GM19238 (cell line): ENCODE measurements around the gene OR9A4.

Experiments used
- DNase-seq: peaks from one replicate; pipeline ENCODE4 v3.0.0; 2011; ENCODE audit warnings: low spot score; ENCODE audit not compliant: insufficient read length

Gene OR9A4

DNA sequence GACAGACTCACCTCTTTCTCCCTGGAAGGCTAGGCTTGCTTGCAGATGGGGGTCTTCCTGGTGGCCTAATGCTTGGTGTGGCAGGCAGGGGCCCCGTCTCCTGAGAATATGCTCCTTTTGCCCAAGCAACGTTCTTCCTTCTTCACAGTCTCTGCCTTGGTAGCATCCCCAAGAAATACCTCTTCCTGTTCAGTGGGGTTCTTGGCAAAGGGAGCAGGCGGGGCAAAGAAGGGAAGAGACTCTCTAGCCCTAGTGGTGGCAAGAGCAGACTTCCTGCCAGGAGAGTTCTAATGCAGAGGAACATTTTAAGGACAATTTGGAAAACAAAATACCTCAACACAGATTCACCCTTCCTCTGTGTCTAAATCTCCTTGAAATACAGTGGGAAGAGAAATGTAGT is 30.6 kb downstream of the OR9A4 start, which contains the start of gene CLEC5A:
Gene CLEC5A, minus strand, starts transcription at position 179 of the 400 bp plus-strand sequence. CDS start 682 bp downstream, outside the sequence.
- DNase-seq: no peak

DNA sequence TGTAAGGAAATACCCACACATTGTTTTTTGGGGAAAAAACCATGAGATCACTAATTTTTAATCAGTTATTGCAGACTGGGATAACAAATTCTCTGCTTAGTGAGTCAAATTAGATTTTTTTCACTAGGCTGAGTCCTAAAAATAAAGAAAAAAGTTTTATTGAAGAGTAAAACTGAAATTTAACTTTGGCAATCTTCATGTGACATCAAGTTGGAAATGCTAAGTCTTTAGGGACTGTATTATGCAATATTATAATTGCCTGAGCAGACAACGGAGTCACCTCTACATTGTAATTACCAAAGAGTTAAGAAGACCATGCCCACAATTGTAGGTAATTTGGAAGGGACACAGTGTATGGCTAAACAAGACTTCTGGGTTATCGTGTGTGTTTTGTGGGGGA is 32.8 kb downstream of the OR9A4 start:
- DNase-seq: no peak

DNA sequence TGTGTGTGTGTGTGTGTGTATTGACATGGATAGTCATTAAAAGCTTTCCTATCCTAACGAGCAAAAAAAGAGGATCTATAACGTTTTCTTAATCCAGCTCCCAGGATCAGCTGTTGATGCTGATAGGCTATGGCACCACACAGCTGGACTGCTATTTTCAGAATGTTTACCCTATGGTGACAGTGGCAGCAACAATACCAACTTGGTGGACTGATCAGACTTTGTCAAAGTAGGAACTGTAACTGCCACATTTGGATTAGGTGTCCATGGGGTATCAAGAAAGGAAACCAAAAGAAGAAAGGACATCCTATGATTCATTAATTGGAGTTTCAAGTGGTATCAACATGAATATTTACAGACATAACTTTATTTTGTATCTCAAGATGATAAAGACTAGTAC is 33.3 kb downstream of the OR9A4 start:
- DNase-seq: no peak

GRCh38 chr7:141949911-141950310 is 33.7 kb downstream of the OR9A4 start:
- no peak for DNase-seq

- no peak for DNase-seq
Measured at GRCh38 chr7:141950806-141951205, 34.6 kb downstream of the OR9A4 start.

- no peak for DNase-seq
Measured at GRCh38 chr7:141952461-141952860, 36.3 kb downstream of the OR9A4 start.

DNA sequence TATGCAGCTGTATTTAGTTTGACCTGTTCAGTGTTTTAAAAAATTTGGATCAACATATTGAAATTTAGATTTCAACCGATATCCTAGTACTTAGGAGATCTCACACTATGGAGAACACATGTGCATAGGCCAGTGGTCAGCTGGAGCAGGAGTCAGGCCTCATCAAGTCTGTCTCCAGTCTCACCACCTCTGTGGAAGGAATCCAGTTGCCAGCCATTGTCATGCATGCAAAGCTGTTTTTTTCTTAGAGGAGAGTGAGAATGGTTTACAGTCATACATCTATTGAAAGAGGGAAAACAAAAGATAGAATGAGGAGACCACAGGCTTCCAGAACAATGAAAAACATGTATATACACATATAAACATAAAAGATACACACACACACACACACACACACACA is 38.1 kb downstream of the OR9A4 start:
- DNase-seq: no peak

- no peak for DNase-seq
Measured at GRCh38 chr7:141956084-141956483, 39.9 kb downstream of the OR9A4 start.

- DNase-seq: no peak
Measured at GRCh38 chr7:141960687-141961422, 44.7 kb downstream of the OR9A4 start.
